Adrenal gland (tissue), 5 donors: ENCODE measurements around the gene KIRREL1.

Source experiments
- CTCF ChIP-seq, 6 experiments: fragments of 450-650 bp in 4 of 6; fragments of 200-600 bp in 2 of 6; sonication (generic) in 1 of 6; IDR thresholded peaks; 1 replicate in 5 of 6; 2 replicates in 1 of 6; pipeline versions ENCODE4 v1.5.1 to v1.8.0; 2016 to 2021; ENCODE audit warnings: antibody characterized with exemption in 6 of 6, mild to moderate bottlenecking in 2 of 6, moderate library complexity in 1 of 6
- POLR2A ChIP-seq, 2 donors: fragments of 450-650 bp; IDR thresholded peaks; one replicate each; pipeline ENCODE4 v1.6.1; 2017; ENCODE audit warnings: antibody characterized with exemption in 2 of 2, mild to moderate bottlenecking in 2 of 2, moderate library complexity in 1 of 2
- donor health status: DM: no; HTN: no; CAD: no.

GRCh38 chr1:158087320-158087927 is 94.0 kb downstream of the KIRREL1 start:
- peak; percentile 67 to 90 (median 84) for TF ChIP-seq CTCF (IDR thresholded peaks at IDR 0.05)
- TF ChIP-seq POLR2A (IDR thresholded peaks at IDR 0.05) = no peak
